Stimulated activated CD4-positive, alpha-beta T cell treated with anti-CD3 and anti-CD28 coated beads, TNF-alpha, amount 100 ng/mL, for 48 hours (primary cell): Measurements from ENCODE around the gene SPTB.
"Not testable (repeated sequence)": the region's sequence is repeated elsewhere in the genome, so short reads cannot be mapped to it uniquely, and the experiment has no call there.

ENCODE experiments used
- DNase-seq, 3 donors: peaks; one replicate each; pipeline ENCODE4 v3.0.0-alpha.2; 2020; ENCODE audit warnings: low read depth in 3 of 3

Gene SPTB

GRCh38 chr14:64821651-64822050 lies 58.1 kb downstream of the SPTB start:
- no peak for DNase-seq

DNA sequence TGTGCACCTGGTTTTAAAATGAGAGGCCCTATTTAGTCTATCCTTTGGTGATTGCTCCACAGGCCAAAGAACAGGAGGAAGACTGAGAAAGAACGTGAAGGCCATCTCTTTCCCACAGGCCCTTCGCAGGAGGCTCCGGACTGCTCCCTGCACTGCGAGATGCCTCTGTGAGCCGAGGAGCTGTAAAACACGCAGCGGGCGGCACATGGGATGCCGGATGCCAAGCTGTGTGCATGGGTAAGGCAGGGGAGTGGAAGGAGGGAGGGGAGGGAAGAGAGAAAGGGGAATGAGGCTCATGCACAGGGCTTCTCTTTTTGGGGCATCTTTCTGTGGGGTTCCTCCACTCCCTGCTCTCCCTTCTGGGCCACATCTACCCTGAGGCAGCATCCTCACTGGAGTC lies 61.6 kb downstream of the SPTB start:
- no peak for DNase-seq

- DNase-seq, result no peak
Measured at GRCh38 chr14:64817631-64818030, 62.1 kb downstream of the SPTB start.

DNA sequence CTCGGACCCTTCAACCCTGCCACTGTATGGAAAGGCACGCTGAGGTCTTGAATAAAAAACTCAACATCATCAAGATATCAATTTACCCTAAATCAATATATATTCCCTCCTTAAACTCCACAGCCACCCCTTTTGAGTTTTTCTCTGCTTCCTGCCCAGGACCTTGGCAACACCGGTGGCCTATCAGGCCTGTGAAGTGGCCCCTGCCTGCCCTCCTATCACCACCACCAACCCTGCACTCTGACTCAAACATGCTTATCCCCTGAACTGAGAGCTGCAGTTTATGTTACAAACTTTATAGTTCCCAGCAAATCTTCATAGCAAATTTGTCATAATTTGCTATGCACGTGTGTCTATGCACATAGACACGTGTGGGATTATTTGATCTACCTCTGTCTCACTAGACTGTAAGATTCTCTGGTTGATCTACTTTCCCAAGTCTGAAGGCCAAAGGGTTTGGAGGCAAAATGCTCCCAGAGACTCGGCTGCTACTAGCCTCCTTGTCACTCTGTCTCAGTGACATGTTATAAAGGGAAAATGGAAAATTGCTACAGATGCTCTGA lies 63.4 kb downstream of the SPTB start:
- no peak for DNase-seq

- DNase-seq, result no peak
Measured at GRCh38 chr14:64815257-64815656, 64.5 kb downstream of the SPTB start.

DNA sequence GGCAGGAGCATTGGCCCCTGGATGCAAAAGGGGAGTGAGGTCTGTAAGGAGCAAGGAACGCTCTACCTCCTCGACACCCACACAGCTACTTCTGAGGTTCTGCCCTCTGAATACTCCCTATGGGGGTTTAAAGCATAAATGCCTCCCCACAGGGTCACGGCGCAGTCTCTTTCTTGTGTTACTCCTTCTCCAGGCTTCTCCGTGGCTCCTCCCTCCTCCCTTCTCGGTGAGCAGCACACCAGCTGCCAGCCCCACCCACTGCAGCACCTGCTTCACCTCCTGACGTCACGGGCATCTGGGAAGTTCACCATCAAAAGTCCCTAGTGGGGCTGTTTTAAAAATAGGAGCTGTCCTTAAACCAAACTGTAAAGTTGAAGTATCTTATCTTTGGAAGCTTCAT lies 67.3 kb downstream of the SPTB start:
- peak in 1 of 3 donors; percentile 18 for DNase-seq

- no peak for DNase-seq
Measured at GRCh38 chr14:64811676-64812075, 68.0 kb downstream of the SPTB start.

- no peak for DNase-seq
Measured at GRCh38 chr14:64808449-64808848, 71.3 kb downstream of the SPTB start.

DNA sequence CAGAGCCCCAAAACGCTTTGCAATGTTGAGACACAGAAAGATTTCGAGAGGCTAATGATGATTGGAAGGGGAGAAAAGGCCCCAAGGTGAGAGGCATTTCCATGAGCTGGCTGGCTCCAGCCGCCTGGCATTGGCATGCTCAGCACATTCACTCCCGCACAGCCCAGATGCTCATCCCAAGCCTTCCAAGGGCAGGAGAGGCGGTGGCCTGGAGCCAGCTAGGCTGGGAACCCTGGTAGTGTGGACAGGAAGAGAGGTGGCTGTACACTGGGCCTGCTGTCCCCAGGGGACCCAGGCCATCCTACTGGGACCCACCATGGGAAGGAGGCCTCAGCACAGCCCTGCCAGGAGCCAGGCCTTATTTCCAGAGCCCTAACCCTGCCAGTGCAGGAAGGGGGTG lies 72.2 kb downstream of the SPTB start:
- no peak for DNase-seq

DNA sequence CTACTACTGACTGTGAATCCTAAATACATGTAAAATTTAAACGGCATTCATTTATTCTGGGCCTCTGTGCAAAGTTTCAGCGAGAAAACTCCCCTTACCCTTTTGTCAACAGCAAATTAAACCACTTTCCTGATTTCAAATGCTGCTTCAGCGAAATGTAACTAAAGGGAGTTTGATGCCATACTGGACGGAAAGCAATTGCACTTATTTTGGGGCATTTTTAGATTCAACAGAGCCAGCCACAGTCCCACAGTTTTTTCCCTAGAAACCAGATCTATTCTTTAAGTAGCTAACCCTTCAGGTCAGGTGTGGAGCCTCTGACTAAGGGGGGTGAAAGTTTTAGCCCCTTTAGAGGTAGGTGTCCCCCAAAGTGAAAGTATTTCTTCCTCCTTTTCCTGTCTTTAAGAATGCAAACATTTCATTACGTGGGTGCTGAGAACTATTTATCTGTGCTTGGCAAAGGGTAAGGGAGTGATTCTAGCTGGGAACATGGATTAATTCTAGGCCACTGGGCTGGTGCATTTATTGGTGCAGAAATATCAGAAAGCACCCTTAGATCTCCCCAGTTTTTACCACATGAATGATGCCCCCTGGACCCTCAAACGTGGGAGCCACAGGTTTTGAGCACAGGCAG lies 72.7 kb downstream of the SPTB start:
- DNase-seq, result no peak

DNA sequence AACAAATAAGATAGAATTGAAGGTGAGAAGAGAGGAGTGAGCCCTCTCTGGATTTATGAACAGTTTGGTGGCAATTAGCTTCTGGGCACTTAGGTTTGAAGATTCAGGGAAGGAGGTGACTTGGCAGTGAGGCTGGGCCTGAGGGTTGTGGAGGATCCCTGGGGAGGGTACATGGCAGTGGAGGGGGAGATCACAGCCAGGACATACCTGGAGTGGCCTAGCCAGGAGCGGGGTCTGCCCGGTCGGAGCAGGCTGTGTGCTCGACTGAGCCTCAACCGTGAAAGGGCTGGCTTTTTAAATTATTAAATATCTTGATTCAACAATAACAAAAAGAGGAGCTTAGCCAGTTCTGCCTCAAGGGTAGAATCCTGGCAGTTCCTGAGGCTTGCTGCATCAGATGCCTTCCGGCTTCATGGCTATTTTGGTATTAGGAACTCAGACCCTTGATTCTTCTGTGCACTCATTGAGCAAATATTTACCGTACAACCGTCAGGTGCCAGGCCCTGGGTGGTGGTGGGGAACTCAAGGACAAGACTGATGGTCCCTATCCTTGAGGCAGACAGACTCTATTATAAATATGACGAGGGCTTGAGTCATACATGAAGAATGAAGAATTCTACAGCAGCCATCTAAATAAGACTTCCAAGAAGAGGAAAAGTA lies 73.4 kb downstream of the SPTB start:
- DNase-seq, result no peak

DNA sequence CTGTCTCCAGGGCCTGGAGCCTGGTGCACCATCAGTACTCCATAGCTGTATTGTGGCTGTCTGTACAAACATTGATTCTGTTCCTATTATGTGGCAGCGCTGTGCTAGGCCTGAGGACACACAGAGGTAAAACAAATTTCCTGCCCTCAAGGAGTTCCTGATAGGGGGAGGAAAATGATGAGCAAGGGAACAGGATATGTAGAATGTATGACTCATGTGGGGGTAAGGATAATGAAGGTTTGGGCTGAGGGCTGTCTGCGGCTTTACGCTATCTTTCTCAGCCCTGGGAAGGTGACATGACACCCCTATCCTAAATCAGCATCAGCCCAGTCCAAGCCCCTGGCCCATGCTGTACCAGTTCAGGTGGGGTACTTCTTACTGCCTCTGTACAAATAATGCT lies 74.1 kb downstream of the SPTB start:
- not testable (repeated sequence) for DNase-seq

DNA sequence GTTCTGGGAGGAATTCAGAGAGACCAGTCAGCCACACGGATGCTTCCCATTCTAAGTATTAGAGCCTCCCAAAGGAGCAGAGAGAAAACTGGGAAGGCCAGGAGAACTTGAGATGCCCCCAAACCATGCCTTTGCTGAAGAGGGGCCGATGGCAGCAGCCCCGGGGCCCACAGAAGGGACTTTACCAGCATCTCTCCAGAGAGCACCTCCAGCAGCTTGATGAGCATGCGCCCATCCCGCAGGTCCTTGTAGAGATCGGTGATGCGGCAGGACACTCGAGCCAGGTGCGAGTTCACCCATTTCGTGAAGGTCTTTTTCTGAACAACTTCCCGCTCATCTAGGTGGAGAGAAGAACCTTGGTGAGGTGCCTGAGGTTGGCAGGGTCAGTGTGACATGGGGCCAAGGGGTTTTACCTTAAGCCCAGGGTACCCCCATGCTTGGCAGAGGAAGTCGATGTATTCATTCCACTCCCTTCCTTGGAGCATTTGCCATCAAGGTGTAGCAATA lies 74.9 kb downstream of the SPTB start:
- DNase-seq, result no peak

DNA sequence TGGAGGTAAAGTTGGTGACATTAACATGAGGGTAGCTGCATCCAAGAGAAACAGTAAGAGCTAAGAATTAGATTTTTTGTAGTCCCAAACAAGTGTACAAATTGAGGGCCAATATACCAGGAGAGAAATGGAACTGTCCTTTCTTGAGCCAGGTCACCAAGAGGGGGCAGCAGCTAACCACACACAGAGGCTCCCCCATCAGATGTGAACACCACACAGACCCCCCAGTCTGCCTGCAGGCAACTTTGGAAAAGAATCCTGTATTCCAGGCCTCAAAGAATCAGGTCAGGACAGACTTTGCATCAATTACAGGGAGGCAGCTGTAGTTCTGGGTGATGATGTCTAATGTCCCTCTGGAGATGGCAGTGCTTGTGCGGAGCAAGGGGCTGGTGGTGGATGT lies 77.9 kb downstream of the SPTB start:
- no peak for DNase-seq

DNA sequence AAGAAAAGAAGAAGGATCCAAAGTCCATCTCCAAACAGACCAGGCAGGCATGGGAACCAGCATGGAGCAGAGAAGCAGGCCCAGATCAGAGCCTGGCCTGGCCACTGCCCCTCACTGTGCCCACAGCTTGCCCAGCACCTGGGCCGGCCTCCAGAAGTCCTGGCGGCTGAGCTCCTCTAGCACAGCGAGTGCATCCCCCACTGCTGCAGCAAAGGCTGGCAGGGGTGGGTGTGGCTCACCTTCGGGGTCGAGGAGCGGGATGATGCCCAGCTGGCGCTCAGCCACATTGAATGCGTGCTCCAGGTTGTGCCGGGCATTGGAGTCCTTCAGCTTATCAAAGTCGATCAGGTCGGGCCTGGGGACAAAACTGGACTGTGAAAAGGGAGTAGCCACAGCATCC lies 78.7 kb downstream of the SPTB start:
- no peak for DNase-seq

GRCh38 chr14:64800000-64800399 lies 79.7 kb downstream of the SPTB start:
- DNase-seq, result no peak

GRCh38 chr14:64799555-64799954 lies 80.2 kb downstream of the SPTB start:
- DNase-seq, result no peak

GRCh38 chr14:64796369-64796768 lies 83.3 kb downstream of the SPTB start:
- no peak for DNase-seq

DNA sequence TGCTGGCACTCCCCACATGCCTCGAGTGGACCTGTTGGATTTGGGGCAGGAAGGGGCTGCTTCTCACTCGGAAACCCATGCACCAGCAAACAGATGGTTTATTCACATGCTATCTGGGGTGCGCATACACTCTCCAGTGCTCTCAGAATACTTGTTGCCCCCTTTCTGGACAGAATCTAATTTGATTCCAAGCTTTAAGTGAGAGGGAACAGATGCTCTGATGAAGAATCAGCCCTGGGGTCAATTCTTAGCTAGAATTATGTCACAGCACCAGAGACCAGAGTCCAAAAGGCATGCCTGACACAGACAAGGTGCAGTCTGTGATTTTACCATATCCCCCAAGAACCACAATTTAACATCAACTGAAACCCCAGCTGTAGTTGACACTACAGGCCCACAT lies 83.8 kb downstream of the SPTB start:
- no peak for DNase-seq

GRCh38 chr14:64795211-64795610 lies 84.5 kb downstream of the SPTB start:
- DNase-seq, result no peak

GRCh38 chr14:64792871-64793560 lies 86.7 kb downstream of the SPTB start:
- DNase-seq, result no peak

- DNase-seq, result no peak
Measured at GRCh38 chr14:64792231-64792630, 87.5 kb downstream of the SPTB start.

- DNase-seq, result no peak
Measured at GRCh38 chr14:64790478-64790877, 89.2 kb downstream of the SPTB start.
